CD4-positive, alpha-beta T cell treated with Interleukin-2 at 100 ng/mL for 4 hours (primary cell): ENCODE data around the gene ICAM1.
"Not testable (repeated sequence)": the region's sequence is repeated elsewhere in the genome, so short reads cannot be mapped to it uniquely, and the experiment has no call there.

Experiments used
- DNase-seq: peaks from one replicate; pipeline ENCODE4 v3.0.0-alpha.2; 2020; ENCODE audit warnings: low spot score

Gene ICAM1

GRCh38 chr19:10274589-10274988 is 3.7 kb downstream of the ICAM1 start:
- DNase-seq: no peak

DNA sequence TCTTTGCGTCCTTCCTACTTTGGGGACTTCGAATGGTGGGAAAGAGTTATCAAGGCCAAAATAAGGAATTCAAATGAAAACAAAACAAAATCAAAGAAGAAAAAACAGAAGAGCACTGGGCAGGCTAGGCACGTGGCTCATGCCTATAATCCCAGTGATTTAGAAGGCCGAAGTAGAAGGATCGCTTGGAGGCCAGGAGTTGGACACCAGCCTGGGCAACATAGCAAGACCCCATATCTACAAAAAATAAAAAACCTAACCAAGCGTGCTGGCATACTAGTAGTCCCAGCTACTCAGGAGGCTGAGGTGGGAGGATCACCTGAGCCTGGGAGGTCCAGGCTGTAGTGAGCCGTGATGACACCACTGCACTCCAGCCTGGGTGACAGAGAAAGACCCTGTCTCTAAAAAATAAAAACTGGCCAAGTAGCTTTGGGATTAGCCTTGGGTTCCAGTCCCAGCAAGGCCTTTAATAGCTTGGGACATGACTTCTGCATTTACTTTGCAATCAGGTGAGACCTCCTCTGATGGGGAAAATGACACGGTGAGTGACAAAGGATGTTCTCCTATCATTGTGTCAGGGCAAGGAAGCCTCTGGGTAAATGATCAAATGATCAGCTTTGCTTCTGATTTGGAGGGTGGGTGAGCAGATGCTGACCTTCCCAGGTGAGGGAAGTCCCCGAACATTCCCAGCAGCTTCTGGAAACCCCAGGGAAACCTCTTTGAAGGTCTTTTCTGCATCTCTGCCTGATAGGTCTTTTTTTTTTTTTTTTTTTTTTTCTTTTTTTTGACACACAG is 7.1 kb downstream of the ICAM1 start:
- no peak for DNase-seq

GRCh38 chr19:10278935-10279334 is 8.0 kb downstream of the ICAM1 start:
- no peak for DNase-seq

- no peak for DNase-seq
Measured at GRCh38 chr19:10279737-10280442, 9.0 kb downstream of the ICAM1 start.

DNA sequence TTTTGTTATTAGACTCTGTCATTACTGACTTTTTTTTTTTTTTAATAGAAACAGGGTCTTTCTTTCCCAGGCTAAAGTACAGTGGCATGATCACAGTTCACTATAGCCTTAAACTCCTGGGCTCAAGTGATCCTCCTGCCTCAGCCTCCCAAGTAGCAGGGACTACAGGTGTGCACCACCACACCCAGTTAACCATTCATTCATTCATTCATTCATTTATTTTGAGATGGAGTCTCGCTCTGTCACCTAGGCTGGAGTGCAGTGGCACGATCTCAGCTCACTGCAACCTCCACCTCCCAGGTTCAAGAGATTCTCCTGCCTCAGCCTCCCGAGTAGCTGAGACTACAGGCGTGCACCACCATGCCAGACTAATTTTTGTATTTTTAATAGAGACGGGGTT is 11.1 kb downstream of the ICAM1 start:
- DNase-seq: not testable (repeated sequence)

DNA sequence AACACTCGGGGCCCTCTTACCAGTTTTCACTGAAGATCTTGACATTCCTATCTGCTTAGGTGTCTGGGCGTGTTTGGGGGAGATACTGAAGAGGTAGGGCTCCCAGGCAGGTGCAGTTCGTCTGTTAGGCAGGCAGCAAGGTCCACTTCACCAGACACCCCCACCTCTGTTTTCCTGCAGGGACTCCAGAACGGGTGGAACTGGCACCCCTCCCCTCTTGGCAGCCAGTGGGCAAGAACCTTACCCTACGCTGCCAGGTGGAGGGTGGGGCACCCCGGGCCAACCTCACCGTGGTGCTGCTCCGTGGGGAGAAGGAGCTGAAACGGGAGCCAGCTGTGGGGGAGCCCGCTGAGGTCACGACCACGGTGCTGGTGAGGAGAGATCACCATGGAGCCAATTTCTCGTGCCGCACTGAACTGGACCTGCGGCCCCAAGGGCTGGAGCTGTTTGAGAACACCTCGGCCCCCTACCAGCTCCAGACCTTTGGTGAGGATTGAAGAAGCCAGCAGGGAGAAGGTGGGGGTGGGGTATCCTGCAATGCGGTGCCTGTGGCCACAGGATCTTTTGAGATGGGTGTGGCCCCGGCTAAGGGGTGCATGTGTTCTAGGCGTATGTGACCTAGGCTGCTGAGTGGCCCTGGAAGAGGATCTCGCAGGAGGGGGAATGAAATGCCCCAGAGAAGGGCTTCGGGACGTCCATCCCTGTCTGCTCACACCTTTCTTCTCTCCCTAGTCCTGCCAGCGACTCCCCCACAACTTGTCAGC is 12.6 kb downstream of the ICAM1 start:
- no peak for DNase-seq

DNA sequence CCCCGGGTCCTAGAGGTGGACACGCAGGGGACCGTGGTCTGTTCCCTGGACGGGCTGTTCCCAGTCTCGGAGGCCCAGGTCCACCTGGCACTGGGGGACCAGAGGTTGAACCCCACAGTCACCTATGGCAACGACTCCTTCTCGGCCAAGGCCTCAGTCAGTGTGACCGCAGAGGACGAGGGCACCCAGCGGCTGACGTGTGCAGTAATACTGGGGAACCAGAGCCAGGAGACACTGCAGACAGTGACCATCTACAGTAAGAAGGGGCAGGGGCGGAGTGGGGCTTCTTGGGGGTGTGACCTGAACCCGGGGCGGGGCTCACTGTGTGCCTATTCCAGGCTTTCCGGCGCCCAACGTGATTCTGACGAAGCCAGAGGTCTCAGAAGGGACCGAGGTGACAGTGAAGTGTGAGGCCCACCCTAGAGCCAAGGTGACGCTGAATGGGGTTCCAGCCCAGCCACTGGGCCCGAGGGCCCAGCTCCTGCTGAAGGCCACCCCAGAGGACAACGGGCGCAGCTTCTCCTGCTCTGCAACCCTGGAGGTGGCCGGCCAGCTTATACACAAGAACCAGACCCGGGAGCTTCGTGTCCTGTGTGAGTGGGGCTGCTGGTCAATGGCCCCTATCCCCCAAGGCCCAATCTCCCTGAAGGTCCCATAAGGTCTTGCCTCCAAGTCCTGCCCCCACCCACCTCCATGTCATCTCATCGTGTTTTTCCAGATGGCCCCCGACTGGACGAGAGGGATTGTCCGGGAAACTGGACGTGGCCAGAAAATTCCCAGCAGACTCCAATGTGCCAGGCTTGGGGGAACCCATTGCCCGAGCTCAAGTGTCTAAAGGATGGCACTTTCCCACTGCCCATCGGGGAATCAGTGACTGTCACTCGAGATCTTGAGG is 13.4 kb downstream of the ICAM1 start:
- DNase-seq: no peak

DNA sequence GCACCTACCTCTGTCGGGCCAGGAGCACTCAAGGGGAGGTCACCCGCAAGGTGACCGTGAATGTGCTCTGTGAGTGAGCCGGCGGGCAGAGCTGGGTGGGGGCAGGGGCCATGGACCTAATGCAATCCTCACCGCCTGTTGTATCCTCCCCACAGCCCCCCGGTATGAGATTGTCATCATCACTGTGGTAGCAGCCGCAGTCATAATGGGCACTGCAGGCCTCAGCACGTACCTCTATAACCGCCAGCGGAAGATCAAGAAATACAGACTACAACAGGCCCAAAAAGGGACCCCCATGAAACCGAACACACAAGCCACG is 14.0 kb downstream of the ICAM1 start:
- no peak for DNase-seq

DNA sequence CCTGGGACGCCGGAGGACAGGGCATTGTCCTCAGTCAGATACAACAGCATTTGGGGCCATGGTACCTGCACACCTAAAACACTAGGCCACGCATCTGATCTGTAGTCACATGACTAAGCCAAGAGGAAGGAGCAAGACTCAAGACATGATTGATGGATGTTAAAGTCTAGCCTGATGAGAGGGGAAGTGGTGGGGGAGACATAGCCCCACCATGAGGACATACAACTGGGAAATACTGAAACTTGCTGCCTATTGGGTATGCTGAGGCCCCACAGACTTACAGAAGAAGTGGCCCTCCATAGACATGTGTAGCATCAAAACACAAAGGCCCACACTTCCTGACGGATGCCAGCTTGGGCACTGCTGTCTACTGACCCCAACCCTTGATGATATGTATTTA is 14.5 kb downstream of the ICAM1 start:
- no peak for DNase-seq

DNA sequence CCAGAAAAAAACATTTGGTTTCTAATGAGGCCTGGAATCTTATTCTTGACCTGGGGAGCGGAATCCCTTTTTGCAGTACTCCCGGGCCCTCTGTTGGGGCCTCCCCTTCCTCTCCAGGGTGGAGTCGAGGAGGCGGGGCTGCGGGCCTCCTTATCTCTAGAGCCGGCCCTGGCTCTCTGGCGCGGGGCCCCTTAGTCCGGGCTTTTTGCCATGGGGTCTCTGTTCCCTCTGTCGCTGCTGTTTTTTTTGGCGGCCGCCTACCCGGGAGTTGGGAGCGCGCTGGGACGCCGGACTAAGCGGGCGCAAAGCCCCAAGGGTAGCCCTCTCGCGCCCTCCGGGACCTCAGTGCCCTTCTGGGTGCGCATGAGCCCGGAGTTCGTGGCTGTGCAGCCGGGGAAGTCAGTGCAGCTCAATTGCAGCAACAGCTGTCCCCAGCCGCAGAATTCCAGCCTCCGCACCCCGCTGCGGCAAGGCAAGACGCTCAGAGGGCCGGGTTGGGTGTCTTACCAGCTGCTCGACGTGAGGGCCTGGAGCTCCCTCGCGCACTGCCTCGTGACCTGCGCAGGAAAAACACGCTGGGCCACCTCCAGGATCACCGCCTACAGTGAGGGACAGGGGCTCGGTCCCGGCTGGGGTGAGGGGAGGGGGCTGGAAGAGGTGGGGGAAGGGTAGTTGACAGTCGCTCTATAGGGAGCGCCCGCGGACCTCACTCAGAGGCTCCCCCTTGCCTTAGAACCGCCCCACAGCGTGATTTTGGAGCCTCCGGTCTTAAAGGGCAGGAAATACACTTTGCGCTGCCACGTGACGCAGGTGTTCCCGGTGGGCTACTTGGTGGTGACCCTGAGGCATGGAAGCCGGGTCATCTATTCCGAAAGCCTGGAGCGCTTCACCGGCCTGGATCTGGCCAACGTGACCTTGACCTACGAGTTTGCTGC is 16.1 kb downstream of the ICAM1 start, which contains the start of gene ICAM4:
ICAM4 (plus strand) TSS at position 153 of the 935 bp plus-strand sequence; CDS start at position 211, 58 bp downstream.
- no peak for DNase-seq

- DNase-seq: no peak
Measured at GRCh38 chr19:10288662-10289166, 17.8 kb downstream of the ICAM1 start.

GRCh38 chr19:10289167-10289835 is 18.4 kb downstream of the ICAM1 start:
- peak; percentile 53 for DNase-seq

GRCh38 chr19:10289836-10290356 is 19.0 kb downstream of the ICAM1 start, which contains the start of gene ICAM5:
ICAM5 (plus strand) TSS chr19:10289952; CDS start chr19:10290044, 92 bp downstream.
- no peak for DNase-seq

GRCh38 chr19:10290357-10290875 is 19.5 kb downstream of the ICAM1 start:
- DNase-seq: no peak

- peak; percentile 56 for DNase-seq
Measured at GRCh38 chr19:10290876-10291553, 20.1 kb downstream of the ICAM1 start.

- no peak for DNase-seq
Measured at GRCh38 chr19:10291554-10292205, 20.8 kb downstream of the ICAM1 start.

GRCh38 chr19:10292206-10292788 is 21.4 kb downstream of the ICAM1 start:
- DNase-seq: peak; percentile 58
